GM18498 (cell line): ENCODE measurements around the gene ABCB4.

Experiments
- ATAC-seq: cut with Tn5 transposase; IDR thresholded peaks from one replicate; pipeline ENCODE4 v1.9.1; 2021; ENCODE audit warnings: mild to moderate bottlenecking, moderate library complexity; ENCODE audit not compliant: unreplicated experiment

The ABCB4 gene

GRCh38 chr7:87359366-87359765 lies 116.1 kb downstream of the ABCB4 start:
- ATAC-seq: no peak

GRCh38 chr7:87356448-87356847 lies 119.0 kb downstream of the ABCB4 start:
- ATAC-seq: no peak

- ATAC-seq: no peak
Observed at GRCh38 chr7:87354749-87355148, 120.7 kb downstream of the ABCB4 start.
